Uterus (tissue), 4 donors: ENCODE measurements around the gene GTPBP3. TPM values are rescaled to one million over a fixed set of nuclear protein-coding genes. Genes with fewer than 3 reads are reported as not detected.

Experiments used
- DNase-seq, 2 donors: peaks; one replicate each; pipeline ENCODE4 v3.0.0-alpha.2; 2019 to 2020
- H3K27ac ChIP-seq, 2 donors: fragments of 200-600 bp; sonication (generic); 1 replicate in 1 of 2; 2 replicates in 1 of 2; pipeline ENCODE4 v1.5.1; 2016 to 2018
- H3K27me3 ChIP-seq, 2 donors: fragments of 200-600 bp; sonication (generic); one replicate each; pipeline ENCODE4 v1.5.1; 2018 to 2019; ENCODE audit warnings: control low read depth in 1 of 2
- H3K36me3 ChIP-seq, 2 donors: fragments of 200-600 bp; sonication (generic); one replicate each; pipeline ENCODE4 v1.5.1; 2019; ENCODE audit warnings: control low read depth in 1 of 2
- H3K4me1 ChIP-seq, 2 donors: fragments of 200-600 bp; sonication (generic); one replicate each; pipeline ENCODE4 v1.5.1; 2018 to 2019; ENCODE audit warnings: control low read depth in 1 of 2
- H3K4me3 ChIP-seq, 2 donors: fragments of 200-600 bp; sonication (generic); 1 replicate in 1 of 2; 2 replicates in 1 of 2; pipeline ENCODE4 v1.5.1; 2018 to 2019; ENCODE audit warnings: mild to moderate bottlenecking in 1 of 2
- H3K9me3 ChIP-seq, 2 donors: fragments of 200-600 bp; sonication (generic); one replicate each; pipeline ENCODE4 v1.5.1; 2019; ENCODE audit warnings: control low read depth in 1 of 2
- CTCF ChIP-seq, 4 experiments: fragments of 200-600 bp in 2 of 4; fragments of 450-650 bp in 2 of 4; sonication (generic) in 2 of 4; IDR thresholded peaks; one replicate each; pipeline ENCODE4 v1.5.1; 2016 to 2019; ENCODE audit warnings: antibody characterized with exemption in 4 of 4, mild to moderate bottlenecking in 2 of 4, moderate library complexity in 1 of 4
- POLR2A ChIP-seq, 2 donors: fragments of 450-650 bp; IDR thresholded peaks; one replicate each; pipeline ENCODE4 v1.6.1; 2016; ENCODE audit warnings: antibody characterized with exemption in 2 of 2, mild to moderate bottlenecking in 1 of 2, moderate library complexity in 1 of 2
- intact Hi-C: fragments of 100-400 bp; cut with DNase I; formaldehyde crosslinking; loops from one replicate; pipeline ENCODE4 v1.15.1; 2023; ENCODE audit warnings: low total_unique reads
- total RNA-seq, 4 donors: library from RNA; depleted of rRNA in 3 of 4; stranded (reverse); fragments of >200 nt in 3 of 4; gene quantifications; one replicate each; pipeline versions ENCODE4 v1.1.0 to v1.2.4, GENCODE V29; 2014 to 2023
- donor health status: DM: yes; HTN: yes; CAD: no.

Gene GTPBP3
- total RNA-seq, 4 donors from 2014 or later = 0.88 to 31.2 (median 24.4) TPM

GRCh38 chr19:17305216-17305516 lies 32.2 kb upstream of the GTPBP3 start:
- no peak for TF ChIP-seq CTCF (IDR thresholded peaks at IDR 0.05)
- TF ChIP-seq POLR2A (IDR thresholded peaks at IDR 0.05) = no peak
- no peak for DNase-seq
- Histone ChIP-seq H3K27ac (peak overlapping the region; percentile 75 to 89), H3K4me1 (peaks cover 0 to 24% of the 10 kb centered on the region in 2 donors), H3K4me3 (peak overlapping the region; percentile 53 to 77), H3K27me3 (no peaks in the 10 kb centered on the region), H3K9me3 (no peaks in the 10 kb centered on the region), H3K36me3 (no peaks in the 10 kb centered on the region)
- intact Hi-C loops = no loop called here

GRCh38 chr19:17305517-17306284 lies 31.7 kb upstream of the GTPBP3 start, which contains the start of gene MRPL34:
TSS of gene MRPL34 (plus strand) at chr19:17305872. CDS start at chr19:17305893, 21 bp downstream.
- no peaks in the 10 kb centered on the region for H3K27me3 ChIP-seq
- peak within 1 kb of the TSS; percentile 53 to 77 for H3K4me3 ChIP-seq
- H3K27ac ChIP-seq = peak within 1 kb of the TSS; percentile 75 to 89
- TF ChIP-seq POLR2A (IDR thresholded peaks at IDR 0.05) (peak; percentile 70 to 91), CTCF (IDR thresholded peaks at IDR 0.05) (peak; percentile 70 to 93 (median 85))
- H3K4me1 ChIP-seq = peaks cover 0 to 28% of the 10 kb centered on the region in 2 donors
- DNase-seq = peak; percentile 95 to 97
- intact Hi-C loops = no loop called here
- no peaks in the 10 kb centered on the region for H3K36me3 ChIP-seq
- H3K9me3 ChIP-seq = no peaks in the 10 kb centered on the region

- Histone ChIP-seq H3K4me1 (peaks cover 0 to 28% of the 10 kb centered on the region in 2 donors), H3K9me3 (no peaks in the 10 kb centered on the region), H3K27ac (peak overlapping the region; percentile 75 to 89), H3K36me3 (no peaks in the 10 kb centered on the region), H3K27me3 (no peaks in the 10 kb centered on the region), H3K4me3 (peak overlapping the region; percentile 53 to 77)
- TF ChIP-seq POLR2A (IDR thresholded peaks at IDR 0.05) (no peak), CTCF (IDR thresholded peaks at IDR 0.05) (no peak)
- intact Hi-C loops = no loop called here
- DNase-seq = no peak
Observed at GRCh38 chr19:17306285-17306714, 31.1 kb upstream of the GTPBP3 start.

GRCh38 chr19:17307876-17308377 lies 29.4 kb upstream of the GTPBP3 start:
- Histone ChIP-seq H3K9me3 (no peaks in the 10 kb centered on the region), H3K4me3 (no peak overlapping the region), H3K4me1 (peaks cover 0 to 21% of the 10 kb centered on the region in 2 donors), H3K27ac (no peak overlapping the region), H3K36me3 (no peaks in the 10 kb centered on the region), H3K27me3 (no peaks in the 10 kb centered on the region)
- TF ChIP-seq POLR2A (IDR thresholded peaks at IDR 0.05) (no peak), CTCF (IDR thresholded peaks at IDR 0.05) (no peak)
- intact Hi-C loops = no loop called here
- no peak for DNase-seq
